ENCODE data around the gene MAP3K19.
"Not testable (repeated sequence)": the region's sequence is repeated elsewhere in the genome, so short reads cannot be mapped to it uniquely, and the experiment has no call there.

MAP3K19 gene, protein sequence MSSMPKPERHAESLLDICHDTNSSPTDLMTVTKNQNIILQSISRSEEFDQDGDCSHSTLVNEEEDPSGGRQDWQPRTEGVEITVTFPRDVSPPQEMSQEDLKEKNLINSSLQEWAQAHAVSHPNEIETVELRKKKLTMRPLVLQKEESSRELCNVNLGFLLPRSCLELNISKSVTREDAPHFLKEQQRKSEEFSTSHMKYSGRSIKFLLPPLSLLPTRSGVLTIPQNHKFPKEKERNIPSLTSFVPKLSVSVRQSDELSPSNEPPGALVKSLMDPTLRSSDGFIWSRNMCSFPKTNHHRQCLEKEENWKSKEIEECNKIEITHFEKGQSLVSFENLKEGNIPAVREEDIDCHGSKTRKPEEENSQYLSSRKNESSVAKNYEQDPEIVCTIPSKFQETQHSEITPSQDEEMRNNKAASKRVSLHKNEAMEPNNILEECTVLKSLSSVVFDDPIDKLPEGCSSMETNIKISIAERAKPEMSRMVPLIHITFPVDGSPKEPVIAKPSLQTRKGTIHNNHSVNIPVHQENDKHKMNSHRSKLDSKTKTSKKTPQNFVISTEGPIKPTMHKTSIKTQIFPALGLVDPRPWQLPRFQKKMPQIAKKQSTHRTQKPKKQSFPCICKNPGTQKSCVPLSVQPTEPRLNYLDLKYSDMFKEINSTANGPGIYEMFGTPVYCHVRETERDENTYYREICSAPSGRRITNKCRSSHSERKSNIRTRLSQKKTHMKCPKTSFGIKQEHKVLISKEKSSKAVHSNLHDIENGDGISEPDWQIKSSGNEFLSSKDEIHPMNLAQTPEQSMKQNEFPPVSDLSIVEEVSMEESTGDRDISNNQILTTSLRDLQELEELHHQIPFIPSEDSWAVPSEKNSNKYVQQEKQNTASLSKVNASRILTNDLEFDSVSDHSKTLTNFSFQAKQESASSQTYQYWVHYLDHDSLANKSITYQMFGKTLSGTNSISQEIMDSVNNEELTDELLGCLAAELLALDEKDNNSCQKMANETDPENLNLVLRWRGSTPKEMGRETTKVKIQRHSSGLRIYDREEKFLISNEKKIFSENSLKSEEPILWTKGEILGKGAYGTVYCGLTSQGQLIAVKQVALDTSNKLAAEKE (N-terminal part only)

DNA sequence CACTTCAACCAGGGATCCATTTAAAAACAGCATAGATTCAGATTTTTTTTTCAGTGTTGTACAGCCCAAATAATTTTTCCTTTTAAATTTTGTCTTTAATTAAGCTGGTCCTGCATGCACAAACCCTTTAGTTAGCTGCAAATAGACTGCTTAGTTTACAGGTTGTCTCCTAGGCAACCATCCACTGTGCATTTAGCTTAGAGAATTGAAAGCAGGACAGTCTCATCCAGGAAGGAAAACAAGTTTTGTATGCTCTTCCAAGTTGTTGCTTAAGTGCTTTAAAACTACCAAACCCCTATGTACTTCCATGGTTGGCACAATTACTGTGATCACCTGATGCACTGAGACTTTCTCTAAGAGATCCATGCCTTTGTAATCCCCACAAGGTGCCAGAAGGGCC, at the start of gene MAP3K19:
MAP3K19 (minus strand) TSS at position 148 of the 400 bp plus-strand sequence. CDS start 22,800 bp downstream, outside the sequence.
- no peak for DNase-seq (ENCODE audit: low read depth in 3 of 3)

DNA sequence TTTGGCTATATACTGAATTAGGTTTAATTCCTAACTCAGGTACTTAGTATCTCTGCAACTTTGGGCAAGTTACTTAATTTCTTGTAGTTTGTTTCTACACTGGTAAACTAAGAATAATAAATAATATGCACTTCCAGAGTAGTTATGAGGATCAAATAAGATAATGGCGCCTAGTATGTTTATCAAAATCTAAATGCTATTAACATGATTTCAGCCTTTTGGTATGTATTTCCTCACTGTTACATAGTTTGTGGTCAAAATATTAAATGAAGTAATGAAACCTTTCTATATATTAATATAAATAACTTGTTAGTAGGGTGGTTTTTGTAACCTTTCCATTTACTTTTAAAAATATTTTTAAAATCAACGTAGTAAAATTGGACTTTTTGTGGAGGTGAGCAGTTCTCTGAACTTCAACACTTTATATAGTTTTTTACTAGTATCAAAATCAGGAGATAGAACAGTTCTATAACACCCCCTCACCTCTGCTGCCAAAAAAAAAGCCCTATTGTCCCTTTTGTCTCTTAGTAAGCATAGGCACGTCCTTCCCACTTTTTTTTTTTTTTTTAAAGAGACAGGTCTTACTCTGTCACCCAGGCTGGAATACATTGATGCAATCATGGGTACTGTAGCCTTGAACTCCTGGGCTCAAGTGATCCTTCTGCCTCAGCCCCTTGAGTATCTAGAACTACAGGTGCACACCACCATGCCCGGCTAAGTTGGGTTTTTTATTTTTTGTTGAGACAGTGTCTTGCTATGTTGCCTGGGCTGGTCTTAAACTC, 49.6 kb upstream of the MAP3K19 start:
- no peak for DNase-seq (ENCODE audit: low read depth in 3 of 3)

DNA sequence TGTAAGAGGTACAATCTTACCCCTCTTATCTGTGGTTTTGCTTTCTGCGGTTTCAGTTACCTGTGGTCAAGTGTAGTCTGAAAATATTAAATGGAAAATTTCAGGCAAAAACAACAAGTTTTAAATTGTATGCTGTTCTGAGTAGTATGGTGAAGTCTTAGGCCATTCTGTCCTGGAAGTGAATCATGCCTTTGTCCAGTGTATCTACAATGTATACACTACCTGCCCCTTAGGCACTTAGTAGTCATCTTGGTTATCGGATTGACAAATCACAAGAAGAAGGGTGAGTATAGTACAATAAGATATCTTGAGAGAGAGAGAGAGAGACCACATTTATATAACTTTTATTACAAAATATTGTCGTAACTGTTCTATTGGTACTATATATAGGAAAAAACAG, 48.3 kb upstream of the MAP3K19 start:
- no peak for DNase-seq (ENCODE audit: low read depth in 3 of 3)

DNA sequence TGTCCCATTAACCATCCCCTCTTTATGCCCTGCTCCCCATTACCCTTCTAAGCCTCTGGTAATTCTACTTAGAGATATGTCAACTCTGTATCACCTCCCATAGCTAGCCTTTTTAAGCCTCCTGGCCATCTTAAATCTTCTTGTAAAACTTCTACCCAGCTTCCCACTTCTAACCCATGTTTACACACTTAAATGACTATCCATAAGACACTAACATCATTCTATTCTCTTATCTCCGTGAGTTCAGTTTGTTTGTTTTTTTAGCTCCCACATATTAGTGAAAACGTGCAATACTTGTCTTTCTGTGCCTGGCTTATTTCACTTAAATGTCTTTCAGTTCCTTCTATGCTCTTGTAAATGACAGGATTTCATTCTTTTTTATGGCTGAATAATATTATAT, 47.3 kb upstream of the MAP3K19 start:
- DNase-seq (ENCODE audit: low read depth in 3 of 3): no peak

DNA sequence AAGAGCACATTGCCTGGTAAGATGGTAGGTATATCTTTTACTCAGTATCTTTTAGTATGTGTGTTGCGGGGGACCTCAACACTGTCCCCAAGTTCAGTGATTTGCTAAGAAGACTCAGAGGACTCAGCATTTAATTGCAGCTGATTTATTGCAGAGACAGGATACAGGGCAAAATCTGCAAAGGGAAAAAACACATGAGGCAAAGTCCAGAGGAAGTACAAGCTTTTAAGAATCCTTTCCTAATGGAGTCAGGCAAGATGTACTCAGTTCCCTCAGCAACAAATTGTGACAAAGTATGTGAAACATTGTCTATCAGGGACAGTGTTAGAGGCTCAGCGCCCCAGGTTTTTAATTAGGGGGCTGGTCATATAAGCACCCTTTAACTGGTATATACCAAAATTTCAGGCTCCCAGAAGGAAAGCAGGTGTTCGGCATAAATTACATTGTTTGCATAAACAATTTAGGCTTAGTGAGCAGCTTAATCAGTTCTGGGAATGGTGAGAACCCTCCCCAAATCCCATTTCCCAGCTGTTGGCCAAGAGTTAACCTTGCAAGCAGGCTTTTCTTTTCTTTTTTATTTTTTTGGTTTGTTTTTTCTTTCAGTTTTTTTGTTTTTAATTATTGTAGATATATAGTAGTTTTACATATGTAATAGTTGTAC, 46.6 kb upstream of the MAP3K19 start:
- DNase-seq (ENCODE audit: low read depth in 3 of 3): no peak

DNA sequence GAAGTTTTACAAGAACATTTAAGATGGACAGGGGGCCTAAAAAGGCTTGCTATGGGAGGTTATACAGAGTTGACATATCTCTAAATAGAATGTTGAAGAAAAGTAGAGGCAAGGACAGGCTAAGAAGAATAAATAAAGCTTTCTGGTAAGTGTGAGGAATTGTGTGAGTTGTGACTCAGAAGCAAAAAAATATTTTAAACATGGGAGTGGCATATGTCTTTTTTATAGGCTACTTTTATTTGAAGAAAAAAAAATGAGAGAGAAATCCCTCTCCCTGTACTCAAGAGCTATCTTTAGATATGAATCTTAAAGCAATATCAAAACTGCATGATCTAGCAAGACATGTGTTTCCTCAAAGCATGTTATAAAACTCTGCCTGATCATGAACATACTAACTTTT, 45.9 kb upstream of the MAP3K19 start:
- no peak for DNase-seq (ENCODE audit: low read depth in 3 of 3)

DNA sequence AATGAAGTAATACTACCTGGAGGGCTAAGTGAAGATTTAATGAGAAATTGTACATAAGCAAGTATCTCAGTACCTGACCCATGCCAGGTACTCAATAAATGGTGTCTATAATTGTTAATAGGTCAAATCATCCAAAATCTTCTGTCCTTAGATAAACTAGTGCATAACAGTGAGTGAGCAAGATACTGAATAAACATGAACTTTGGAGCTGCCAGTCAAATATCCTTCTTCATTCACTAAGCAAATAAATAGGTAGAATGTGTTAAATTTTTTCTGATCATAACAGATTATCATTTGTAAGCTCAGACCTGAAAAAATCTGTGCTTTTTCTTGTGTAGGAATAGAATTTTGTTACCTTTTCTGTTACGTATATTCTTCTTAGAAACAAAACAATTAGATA, 44.4 kb upstream of the MAP3K19 start:
- DNase-seq (ENCODE audit: low read depth in 3 of 3): no peak

DNA sequence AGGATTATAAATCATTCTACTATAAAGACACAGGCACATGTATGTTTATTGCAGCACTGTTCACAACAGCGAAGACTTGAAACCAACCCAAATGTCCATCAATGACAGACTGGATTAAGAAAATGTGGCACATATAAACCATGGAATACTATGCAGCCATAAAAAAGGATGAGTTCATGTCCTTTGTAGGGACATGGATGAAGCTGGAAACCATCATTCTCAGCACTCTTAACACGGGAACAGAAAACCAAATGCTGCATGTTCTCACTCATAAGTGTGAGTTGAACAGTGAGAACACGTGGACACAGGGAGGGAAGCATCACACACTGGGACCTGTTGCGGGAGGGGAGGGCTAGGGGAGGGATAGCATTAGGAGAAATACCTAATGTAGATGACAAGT, 42.4 kb upstream of the MAP3K19 start:
- not testable (repeated sequence) for DNase-seq (ENCODE audit: low read depth in 3 of 3)

DNA sequence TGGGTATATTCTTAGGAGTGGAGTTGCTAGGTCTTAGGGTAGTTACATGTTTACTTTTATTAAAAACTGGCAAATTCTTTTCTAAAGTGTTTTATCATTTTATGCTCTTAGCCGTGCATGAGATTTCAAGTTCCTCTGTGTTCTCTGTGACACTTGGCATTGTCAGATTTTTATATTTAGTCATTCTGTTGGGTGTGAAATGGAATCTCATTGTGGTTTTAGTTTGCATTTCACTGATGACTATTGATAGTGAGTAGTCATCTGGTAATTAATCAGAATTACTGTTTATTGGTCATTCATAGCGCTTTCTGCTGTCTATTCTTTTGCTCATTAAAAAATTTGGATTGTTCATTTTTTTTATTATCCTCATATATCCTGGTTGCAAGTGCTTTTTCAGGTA, 39.0 kb upstream of the MAP3K19 start:
- no peak for DNase-seq (ENCODE audit: low read depth in 3 of 3)

DNA sequence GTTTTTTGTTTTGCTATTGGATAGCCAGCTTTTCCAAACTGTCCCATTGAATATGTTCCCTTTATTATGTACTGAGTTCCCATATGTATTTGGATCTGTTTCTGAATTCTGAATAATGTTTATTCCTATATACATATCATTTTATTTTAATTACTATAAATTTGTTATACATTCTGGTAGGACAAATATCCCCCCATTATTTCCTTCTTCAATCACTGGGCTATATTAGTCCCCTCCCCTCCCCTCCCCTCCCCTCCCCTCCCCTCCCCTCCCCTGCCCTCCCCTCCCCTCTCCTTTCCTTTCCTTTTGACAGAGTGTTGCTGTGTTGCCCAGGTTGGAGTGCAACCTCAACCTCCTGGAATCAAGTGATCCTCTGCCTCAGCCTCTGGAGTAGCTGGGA, 31.2 kb upstream of the MAP3K19 start:
- no peak for DNase-seq (ENCODE audit: low read depth in 3 of 3)

DNA sequence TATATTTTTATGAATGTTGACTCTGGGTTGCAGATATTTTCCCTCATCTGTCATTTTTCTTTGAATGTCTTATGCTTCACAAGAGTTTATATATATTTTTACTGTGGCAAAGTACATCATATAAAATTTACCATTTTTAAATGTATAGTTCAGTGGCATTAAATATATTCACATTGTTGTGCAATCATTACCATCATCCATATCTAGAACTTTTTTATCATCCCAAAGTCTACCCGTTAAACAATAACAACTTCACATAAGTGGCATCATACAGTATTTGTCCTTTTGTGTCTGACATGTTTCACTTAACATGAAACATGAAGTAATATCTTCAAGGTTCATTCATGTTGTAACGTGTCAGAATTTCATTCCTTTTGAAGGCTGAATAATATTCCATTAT, 29.3 kb upstream of the MAP3K19 start:
- no peak for DNase-seq (ENCODE audit: low read depth in 3 of 3)

DNA sequence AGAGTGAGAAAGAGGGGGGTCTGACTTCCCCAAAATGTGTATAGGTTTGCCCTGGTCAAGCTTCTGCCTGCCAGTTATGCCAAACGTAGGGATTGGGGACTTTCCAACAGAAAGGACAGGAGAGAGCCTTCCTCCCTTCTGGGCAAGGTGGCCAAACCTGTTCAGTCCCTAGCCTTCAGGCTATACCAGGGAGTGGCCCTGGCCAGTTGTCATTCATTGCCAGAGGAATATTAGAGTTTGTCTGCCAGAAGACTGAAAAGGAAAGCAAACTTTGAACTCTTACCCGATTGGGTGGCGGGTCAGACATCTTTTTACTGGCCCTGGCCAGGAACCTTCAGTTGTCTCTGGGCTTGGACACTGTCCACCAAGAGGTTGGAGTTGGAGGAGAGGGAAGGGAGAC, 27.0 kb upstream of the MAP3K19 start:
- no peak for DNase-seq (ENCODE audit: low read depth in 3 of 3)

DNA sequence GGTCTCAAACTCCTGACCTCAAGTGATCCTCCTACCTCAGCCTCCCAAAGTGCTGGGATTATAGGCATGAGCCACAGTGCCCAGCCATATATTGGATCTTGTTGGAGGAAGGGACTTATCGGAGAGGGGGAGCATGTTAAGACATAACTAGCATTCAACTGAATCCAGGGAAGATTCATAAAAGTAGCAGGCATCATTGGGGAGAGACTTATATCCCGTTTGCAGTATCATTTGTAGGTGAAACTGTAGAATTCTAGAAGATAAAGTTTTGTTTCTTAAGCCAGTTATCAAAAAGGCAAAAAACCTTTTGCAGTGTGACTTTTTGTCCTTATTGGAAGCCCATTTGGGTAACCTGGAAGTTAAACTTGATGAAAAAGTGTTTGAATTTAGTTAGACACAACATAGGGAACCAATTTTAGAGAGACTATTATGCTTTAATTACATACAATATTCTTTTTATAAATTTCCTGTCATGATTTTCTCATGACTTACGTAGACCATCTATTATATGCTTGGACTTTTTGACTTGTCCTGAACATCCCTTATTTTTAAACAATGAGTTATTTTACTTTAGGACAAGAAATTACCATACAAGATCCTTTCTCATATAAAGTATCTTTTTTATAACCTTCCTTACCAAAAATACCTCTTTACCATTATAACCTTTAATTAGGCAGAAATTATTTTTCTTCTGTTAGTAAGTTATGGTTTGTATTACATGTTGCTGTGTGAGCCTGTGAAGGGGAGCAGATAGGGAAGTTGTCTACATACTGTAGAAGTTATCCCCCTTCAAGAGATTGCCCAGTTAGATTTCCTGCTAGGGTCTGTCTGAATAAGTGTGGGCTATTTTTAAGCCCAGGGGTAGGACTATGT, 25.1 kb upstream of the MAP3K19 start:
- DNase-seq (ENCODE audit: low read depth in 3 of 3): no peak

DNA sequence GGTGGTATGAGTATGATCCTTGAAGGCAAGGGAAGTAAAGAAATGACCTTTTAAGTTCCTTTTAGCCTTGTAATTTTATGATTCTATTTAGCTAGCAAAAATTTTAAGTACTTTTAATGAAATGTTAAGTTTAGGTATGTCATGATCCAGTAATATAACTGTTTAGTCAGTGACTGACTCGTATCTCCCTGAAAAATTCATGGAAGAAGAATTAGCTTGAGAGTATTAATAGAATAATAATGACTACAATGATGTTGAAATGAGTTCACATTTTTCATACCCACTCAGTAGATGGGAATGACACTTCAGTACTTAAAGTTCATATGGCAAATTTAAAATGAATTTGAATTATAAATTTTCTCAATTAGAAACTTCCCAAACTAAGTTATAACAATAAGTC, 19.5 kb upstream of the MAP3K19 start:
- no peak for DNase-seq (ENCODE audit: low read depth in 3 of 3)

DNA sequence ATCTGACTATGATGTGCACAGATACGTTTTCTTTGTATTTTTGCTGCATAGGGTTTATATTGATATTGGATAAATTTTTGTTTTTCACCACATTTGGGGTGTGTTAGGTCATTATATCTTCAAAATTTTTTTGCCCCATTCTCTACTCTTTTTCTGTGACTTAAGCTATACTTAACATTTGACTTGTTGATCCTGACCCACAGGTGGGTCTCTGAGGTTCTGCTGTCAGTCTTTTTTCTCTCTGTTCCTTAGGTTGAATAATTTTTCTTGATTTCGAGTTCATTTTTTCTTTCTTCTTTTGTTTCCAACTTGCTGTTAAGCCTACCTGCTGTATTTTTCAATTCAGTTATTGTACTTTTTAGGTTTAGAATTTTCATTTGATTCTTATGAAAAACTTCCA, 16.9 kb upstream of the MAP3K19 start:
- DNase-seq (ENCODE audit: low read depth in 3 of 3): no peak

DNA sequence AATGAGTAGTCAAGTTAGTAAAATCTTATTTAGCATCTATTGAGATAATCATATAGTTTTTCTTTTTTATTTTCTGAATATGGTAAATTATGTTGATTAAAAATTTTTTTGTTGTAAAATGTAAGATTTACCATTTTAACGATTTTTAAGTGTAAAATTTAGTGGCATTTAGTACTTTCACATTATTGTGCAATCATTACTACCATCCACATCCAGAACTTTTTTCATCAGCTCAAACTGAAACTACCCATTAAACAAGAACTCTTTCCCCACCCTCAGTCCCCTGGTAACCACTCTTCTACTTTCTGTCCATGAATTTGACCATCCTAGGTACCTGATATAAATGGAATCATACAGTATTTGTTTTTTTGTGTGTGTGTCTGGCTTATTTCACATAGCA, 16.0 kb upstream of the MAP3K19 start:
- no peak for DNase-seq (ENCODE audit: low read depth in 3 of 3)

DNA sequence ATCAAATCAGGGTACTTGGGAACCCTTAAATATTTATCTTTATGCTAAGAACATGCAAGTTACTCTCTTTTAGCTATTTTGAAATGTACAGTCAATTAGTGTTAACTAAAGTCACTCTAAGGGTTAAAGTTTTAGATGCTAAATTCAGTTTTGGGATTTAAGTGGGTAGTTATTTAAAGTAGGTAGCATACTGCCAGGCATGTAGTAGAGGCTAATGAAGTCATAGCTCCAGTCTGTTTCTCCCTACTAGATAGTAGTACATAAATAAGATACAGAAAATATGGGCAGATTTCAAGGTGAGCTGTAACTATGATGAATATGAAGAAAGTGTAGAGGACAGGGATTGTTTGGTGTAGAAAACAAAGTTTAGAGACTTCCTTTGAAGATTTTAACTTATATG, 12.3 kb upstream of the MAP3K19 start:
- no peak for DNase-seq (ENCODE audit: low read depth in 3 of 3)

DNA sequence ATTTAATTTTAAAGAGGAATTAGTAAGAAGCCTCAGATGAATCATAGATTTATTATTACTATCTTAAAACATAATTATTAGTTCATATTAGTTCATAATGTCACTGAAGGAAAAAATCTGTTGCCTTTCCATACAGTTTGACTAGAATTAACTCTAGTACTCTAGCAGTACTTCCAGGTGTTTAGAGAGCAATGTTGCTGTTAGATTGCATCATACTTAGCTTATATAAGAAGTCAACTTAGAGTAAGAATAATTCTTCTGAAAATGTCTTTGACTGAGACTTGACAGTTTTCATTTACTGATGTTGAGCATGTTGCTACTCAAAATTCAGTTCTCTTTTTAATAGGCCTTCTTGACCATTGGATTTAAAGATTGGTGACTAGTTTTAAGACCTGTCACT, 9.5 kb upstream of the MAP3K19 start:
- no peak for DNase-seq (ENCODE audit: low read depth in 3 of 3)

DNA sequence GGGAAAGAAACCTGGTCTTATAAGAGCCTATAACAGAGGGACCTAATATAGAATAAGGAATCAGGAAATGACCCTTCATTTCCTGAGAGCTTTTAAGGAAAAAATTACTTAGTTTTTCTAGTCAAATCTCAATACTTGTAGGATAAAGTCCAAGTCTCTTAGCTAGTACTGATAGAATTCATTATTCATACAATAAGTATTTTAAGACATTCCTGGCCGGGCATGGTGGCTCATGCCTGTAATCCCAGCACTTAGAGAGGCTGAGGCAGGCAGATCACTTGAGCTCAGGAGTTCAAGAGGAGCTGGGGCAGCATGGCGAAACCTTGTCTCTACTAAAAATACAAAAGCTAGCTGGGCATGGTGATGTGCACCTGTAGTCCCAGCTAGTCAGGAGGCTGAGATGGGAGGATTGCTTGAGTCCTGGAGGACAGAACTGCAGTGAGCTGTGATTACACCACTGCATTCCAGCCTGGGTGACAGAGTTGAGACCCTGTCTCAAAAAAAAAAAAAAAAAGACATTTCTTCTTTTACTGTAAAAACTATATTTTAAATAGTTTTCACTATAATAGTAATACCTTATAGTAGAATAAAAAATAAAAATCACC, 8.0 kb upstream of the MAP3K19 start:
- DNase-seq (ENCODE audit: low read depth in 3 of 3): no peak

DNA sequence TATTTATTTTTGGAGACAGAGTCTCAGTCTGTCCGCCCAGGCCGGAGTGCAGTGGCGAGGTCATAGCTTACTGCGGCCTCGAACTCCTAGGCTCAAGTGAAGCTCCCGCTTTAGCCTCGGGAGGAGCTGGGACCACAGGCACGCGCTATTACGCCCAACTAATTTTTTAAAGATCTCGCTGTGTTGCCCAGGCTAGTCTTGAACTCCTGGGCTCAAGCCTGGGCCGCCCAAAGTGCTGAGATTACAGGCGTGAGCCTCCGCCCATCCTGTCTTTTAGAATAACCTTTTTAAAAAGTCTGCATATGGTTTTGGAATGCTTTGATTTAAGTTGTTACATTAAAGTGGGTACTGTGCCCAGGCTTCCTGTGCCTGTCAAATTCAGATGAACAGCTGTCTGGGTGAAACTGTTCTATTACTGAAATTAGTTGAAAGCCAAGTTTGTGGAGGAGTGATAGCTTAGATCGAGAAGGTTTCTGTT, 5.8 kb upstream of the MAP3K19 start:
- peak in 1 of 3 donors; percentile 8 for DNase-seq (ENCODE audit: low read depth in 3 of 3)
